Measurements from ENCODE around the gene CBFA2T3.

The CBFA2T3 gene

GRCh38 chr16:88977812-88978607, 1.0 kb upstream of the CBFA2T3 start:
- peak overlapping the region; percentile 94 for H3K4me3 Mint-ChIP-seq

GRCh38 chr16:88976366-88977017, 515 bp downstream of the CBFA2T3 start:
- peaks cover 90% of the 10 kb centered on the region for H3K4me1 Mint-ChIP-seq
- H3K9me3 Mint-ChIP-seq: peaks cover 15% of the 10 kb centered on the region
- H3K27me3 Mint-ChIP-seq: no peaks in the 10 kb centered on the region
- H3K36me3 Mint-ChIP-seq: peaks cover 34% of the 10 kb centered on the region
- peak overlapping the region; percentile 94 for H3K4me3 Mint-ChIP-seq
- peak; percentile 24 for ATAC-seq
- H3K27ac Mint-ChIP-seq: peak overlapping the region; percentile 90

More at GRCh38 chr16:88977812-88978607, 1.0 kb upstream of the CBFA2T3 start:
- no peaks in the 10 kb centered on the region for H3K27me3 Mint-ChIP-seq
- peaks cover 30% of the 10 kb centered on the region for H3K36me3 Mint-ChIP-seq
- peaks cover 90% of the 10 kb centered on the region for H3K4me1 Mint-ChIP-seq
- H3K9me3 Mint-ChIP-seq: peaks cover 15% of the 10 kb centered on the region
- H3K27ac Mint-ChIP-seq: peak overlapping the region; percentile 90
- no peak for ATAC-seq

DNA sequence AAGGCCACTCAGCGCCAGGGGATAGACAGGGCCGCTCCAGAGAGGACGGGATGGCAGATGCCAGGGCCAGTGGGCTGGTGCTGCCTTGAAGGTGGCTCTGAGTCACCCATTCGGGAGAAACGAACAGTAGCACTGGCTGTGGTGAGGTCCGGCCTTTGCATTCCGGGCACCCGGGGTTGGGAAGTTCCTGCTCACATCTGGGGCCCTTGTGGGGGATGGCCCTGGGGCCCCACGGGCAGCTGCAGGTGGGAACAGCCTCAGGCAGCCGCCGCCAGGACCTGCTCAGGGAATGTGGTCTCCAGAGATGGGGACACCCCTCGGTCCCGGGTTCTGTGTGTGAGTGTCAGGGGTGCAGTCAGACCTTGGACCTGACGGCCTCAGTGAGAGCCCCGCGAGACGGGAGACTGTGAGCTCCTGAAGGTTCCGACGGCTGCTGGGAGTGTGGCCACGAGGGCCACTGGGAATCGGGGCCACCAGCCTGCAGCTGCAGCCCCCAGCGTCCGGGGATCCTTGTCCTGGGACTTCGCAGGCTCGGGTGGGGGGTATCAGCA, 1.4 kb downstream of the CBFA2T3 start:
- peaks cover 43% of the 10 kb centered on the region for H3K36me3 Mint-ChIP-seq
- peaks cover 90% of the 10 kb centered on the region for H3K4me1 Mint-ChIP-seq
- peak overlapping the region; percentile 94 for H3K4me3 Mint-ChIP-seq
- H3K27ac Mint-ChIP-seq: peak overlapping the region; percentile 90
- H3K27me3 Mint-ChIP-seq: no peaks in the 10 kb centered on the region
- H3K9me3 Mint-ChIP-seq: peaks cover 14% of the 10 kb centered on the region
- no peak for ATAC-seq

- ATAC-seq: no peak
- peaks cover 7% of the 10 kb centered on the region for H3K9me3 Mint-ChIP-seq
- peak overlapping the region; percentile 90 for H3K27ac Mint-ChIP-seq
- peaks cover 38% of the 10 kb centered on the region for H3K36me3 Mint-ChIP-seq
- H3K4me3 Mint-ChIP-seq: peak overlapping the region; percentile 94
- H3K4me1 Mint-ChIP-seq: peaks cover 90% of the 10 kb centered on the region
- no peaks in the 10 kb centered on the region for H3K27me3 Mint-ChIP-seq
These were observed 2.1 kb downstream of the CBFA2T3 start for GRCh38 chr16:88974916-88975215.

DNA sequence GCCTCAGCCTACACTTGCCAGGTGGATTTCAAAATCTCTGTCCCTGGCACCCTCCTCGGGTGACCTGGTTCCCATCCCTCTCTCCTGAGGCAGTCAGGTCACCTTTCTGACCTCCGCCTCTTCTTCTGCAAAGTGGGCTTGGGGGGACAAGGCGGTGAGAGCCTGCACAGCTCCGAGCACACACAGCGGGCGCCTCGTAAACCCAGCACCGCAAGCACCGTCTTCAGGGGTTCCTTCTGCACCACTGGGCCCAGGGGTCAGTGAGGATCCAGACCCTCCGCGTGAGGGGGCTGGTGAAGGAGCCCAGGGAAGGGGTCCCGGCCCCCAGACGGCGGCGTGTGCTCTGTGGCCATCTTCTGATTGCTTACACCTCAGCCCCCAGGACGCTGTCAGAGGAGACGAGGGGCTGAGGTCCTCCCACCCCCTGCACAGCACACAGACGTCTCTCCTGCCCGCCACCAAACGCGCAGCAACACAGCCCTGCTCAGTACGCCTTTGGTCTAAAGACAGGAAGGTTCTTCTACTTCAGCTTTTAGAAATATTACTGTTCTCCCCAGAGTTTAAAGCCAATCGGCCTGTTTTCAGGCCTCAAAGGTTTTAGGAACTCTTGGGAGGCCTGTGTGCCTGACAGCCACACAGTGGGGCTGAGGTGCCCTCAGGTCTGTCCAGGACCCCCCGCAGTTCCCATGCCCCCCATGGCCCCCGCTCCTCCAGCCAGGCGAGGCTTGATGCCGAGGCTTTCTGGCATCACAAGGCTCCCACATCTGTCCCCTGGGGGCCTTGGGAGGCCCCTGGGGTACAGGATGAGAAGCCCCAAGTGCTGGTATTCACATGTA, 2.7 kb downstream of the CBFA2T3 start:
- Mint-ChIP-seq H3K9me3 (peaks cover 1% of the 10 kb centered on the region), H3K27me3 (no peaks in the 10 kb centered on the region), H3K4me1 (peaks cover 90% of the 10 kb centered on the region), H3K27ac (peak overlapping the region; percentile 90), H3K4me3 (peak overlapping the region; percentile 94), H3K36me3 (peaks cover 36% of the 10 kb centered on the region)
- no peak for ATAC-seq

DNA sequence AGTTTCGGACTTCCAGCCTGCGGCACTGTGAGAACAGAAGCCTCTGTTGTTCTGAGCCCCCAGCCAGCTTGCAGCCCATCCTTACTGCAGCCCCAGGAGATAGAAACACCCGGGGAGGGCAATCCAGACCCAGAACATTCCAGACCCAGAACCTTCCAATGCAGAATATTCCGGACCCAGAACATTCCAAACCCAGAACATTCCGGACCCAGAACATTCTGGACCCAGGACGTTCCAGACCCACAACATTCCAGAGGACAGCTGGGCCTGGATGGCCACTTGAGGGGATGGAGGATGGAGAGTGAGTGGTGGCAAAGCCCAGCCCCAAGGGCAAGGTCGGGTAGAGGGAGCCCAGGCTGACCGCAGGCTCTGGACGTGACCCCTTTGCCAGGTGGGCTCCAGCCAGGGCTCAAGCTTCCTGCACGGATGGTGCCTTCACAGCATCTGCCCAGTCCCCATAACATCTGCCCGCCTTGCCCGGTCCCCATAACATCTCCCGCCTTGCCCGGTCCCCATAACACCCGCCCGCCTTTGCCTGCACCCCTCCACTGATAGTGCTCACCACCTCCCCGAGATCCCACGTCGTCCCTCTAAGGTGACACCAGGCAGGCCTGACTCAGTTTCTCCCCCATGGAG, 3.5 kb downstream of the CBFA2T3 start:
- no peak for ATAC-seq
- Mint-ChIP-seq H3K36me3 (peaks cover 36% of the 10 kb centered on the region), H3K4me3 (peak overlapping the region; percentile 94), H3K27me3 (no peaks in the 10 kb centered on the region), H3K9me3 (no peaks in the 10 kb centered on the region), H3K27ac (peak overlapping the region; percentile 90), H3K4me1 (peaks cover 90% of the 10 kb centered on the region)

DNA sequence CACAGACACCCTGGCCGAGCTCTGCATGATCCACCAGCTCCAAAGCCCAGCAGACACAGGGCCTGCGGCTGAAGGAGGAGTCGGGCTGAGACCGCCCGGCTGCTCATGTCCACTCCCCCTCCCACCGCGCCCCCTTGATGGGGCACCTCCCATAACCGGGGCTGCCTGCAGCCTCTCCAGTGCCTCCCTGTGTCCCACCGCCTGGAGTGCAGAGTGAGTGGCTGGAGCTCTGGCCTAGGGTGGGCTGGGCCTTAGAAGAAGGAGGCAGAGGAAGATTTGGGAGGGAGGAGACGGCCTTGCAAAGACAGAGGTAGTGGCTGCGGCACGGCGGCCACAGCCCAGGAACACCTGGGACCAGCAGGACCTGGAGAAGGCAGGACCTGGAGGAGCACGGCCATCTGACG, 4.0 kb downstream of the CBFA2T3 start:
- Mint-ChIP-seq H3K4me1 (peaks cover 92% of the 10 kb centered on the region), H3K27ac (peak overlapping the region; percentile 90), H3K4me3 (peak overlapping the region; percentile 94), H3K36me3 (peaks cover 36% of the 10 kb centered on the region), H3K27me3 (no peaks in the 10 kb centered on the region), H3K9me3 (no peaks in the 10 kb centered on the region)
- ATAC-seq: no peak

- no peaks in the 10 kb centered on the region for H3K27me3 Mint-ChIP-seq
- peak overlapping the region; percentile 94 for H3K4me3 Mint-ChIP-seq
- ATAC-seq: no peak
- H3K4me1 Mint-ChIP-seq: peaks cover 92% of the 10 kb centered on the region
- peaks cover 36% of the 10 kb centered on the region for H3K36me3 Mint-ChIP-seq
- no peaks in the 10 kb centered on the region for H3K9me3 Mint-ChIP-seq
- peak overlapping the region; percentile 90 for H3K27ac Mint-ChIP-seq
These were observed 4.7 kb downstream of the CBFA2T3 start for GRCh38 chr16:88972349-88972748.

GRCh38 chr16:88971371-88972097, 5.5 kb downstream of the CBFA2T3 start:
- Mint-ChIP-seq H3K4me1 (peaks cover 94% of the 10 kb centered on the region), H3K4me3 (peak overlapping the region; percentile 94), H3K36me3 (peaks cover 34% of the 10 kb centered on the region), H3K9me3 (no peaks in the 10 kb centered on the region), H3K27ac (peak overlapping the region; percentile 90), H3K27me3 (no peaks in the 10 kb centered on the region)
- ATAC-seq: peak; percentile 46

GRCh38 chr16:88970539-88971065, 6.4 kb downstream of the CBFA2T3 start:
- no peak for ATAC-seq
- Mint-ChIP-seq H3K9me3 (no peaks in the 10 kb centered on the region), H3K27ac (peak overlapping the region; percentile 90), H3K4me3 (peak overlapping the region; percentile 72), H3K36me3 (peaks cover 29% of the 10 kb centered on the region), H3K4me1 (peaks cover 99% of the 10 kb centered on the region), H3K27me3 (no peaks in the 10 kb centered on the region)

DNA sequence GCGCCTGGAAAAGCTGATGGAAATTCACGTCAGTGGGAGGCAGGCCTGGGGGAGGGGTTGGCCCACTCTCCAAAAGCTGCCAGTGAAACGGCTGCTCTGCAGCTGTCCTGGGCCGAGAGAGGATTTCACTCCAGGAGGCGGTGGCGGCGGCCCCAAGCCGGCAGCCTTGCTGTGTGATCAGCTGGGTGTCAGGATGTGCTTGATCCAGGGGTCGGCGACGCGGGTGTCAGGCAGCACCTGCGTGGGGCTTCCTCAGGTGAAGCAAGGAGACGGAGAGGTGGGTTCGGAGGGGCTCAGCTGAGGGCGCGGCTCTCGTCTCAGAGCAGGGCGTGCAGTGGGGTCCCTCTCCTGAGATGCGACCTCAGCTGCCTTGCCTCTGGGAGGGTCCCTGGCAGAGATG, 7.0 kb downstream of the CBFA2T3 start:
- no peaks in the 10 kb centered on the region for H3K9me3 Mint-ChIP-seq
- peaks cover 26% of the 10 kb centered on the region for H3K36me3 Mint-ChIP-seq
- no peak for ATAC-seq
- H3K4me1 Mint-ChIP-seq: peaks cover 100% of the 10 kb centered on the region
- H3K27ac Mint-ChIP-seq: peak overlapping the region; percentile 90
- H3K27me3 Mint-ChIP-seq: no peaks in the 10 kb centered on the region
- peak overlapping the region; percentile 48 for H3K4me3 Mint-ChIP-seq

- ATAC-seq: no peak
- H3K9me3 Mint-ChIP-seq: no peaks in the 10 kb centered on the region
- H3K27ac Mint-ChIP-seq: peak overlapping the region; percentile 90
- peaks cover 100% of the 10 kb centered on the region for H3K4me1 Mint-ChIP-seq
- peaks cover 30% of the 10 kb centered on the region for H3K36me3 Mint-ChIP-seq
- no peaks in the 10 kb centered on the region for H3K27me3 Mint-ChIP-seq
- peak overlapping the region; percentile 71 for H3K4me3 Mint-ChIP-seq
These were observed 7.6 kb downstream of the CBFA2T3 start for GRCh38 chr16:88969361-88969831.

DNA sequence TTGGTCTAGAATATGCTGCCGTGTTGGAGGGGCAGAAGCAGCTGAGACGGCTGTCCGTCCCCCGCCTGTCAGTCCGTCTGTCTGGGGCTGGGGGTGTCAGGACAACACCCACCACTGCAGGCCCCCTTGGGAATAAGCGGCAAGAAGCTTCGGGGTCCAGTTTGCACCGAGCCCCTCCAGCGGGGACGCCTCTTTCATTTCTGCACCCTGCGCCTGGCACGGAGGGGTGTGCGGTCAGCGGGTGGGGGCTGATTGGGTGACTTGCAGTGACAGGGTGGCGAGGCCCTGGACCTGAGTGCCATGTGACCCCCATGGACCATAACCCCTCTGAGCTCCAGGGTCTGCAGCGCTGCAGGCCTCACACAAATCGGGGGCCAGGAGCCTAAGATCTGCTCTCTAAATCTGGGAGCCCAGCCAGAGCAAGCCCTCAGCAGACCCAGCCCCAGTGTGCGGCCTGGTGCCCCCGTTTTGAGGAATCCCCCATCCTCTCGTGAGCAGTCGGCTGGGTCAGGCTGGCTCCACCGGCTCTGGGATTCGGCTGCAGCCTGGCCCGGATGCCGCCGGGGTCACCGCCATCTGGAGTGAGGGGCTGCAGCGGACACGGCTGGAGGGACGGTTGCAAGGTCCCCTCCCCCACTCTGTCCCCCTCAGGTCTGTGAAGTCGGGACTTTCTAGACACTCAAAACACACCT, 8.3 kb downstream of the CBFA2T3 start:
- H3K9me3 Mint-ChIP-seq: no peaks in the 10 kb centered on the region
- ATAC-seq: peak; percentile 0
- H3K4me3 Mint-ChIP-seq: peak overlapping the region; percentile 71
- peak overlapping the region; percentile 90 for H3K27ac Mint-ChIP-seq
- H3K36me3 Mint-ChIP-seq: peaks cover 31% of the 10 kb centered on the region
- H3K27me3 Mint-ChIP-seq: no peaks in the 10 kb centered on the region
- peaks cover 100% of the 10 kb centered on the region for H3K4me1 Mint-ChIP-seq

Measured in stimulated activated memory B cell treated with anti-CD40 and anti-IgM and Interleukin-4, amounts not matched to agents 10 μg/mL and 1 μg/mL and 100 μg/mL, for 72 hours (primary cell).